ENCODE results near the gene PHIP.
A peak's percentile ranks its signal among the peaks of the same experiment; 100 is the strongest.
"Not testable (repeated sequence)": the region's sequence is repeated elsewhere in the genome, so short reads cannot be mapped to it uniquely, and the experiment has no call there.

The PHIP gene

GRCh38 chr6:78948785-78949184 lies 129.3 kb downstream of the PHIP start:
- no peak overlapping the region for H3K4me3 ChIP-seq (ENCODE audit: low read length)
- no peaks in the 10 kb centered on the region for H3K4me1 ChIP-seq (ENCODE audit: control insufficient read depth, insufficient read depth, low read length)
- peaks cover 7% of the 10 kb centered on the region for H3K36me3 ChIP-seq (ENCODE audit: control insufficient read depth, insufficient read depth, low read length)
- H3K9me3 ChIP-seq (ENCODE audit: control insufficient read depth, low read length): peaks cover 4% of the 10 kb centered on the region
- no peaks in the 10 kb centered on the region for H3K27me3 ChIP-seq (ENCODE audit: control insufficient read depth, insufficient read depth, low read length)
- no peak overlapping the region for H3K9ac ChIP-seq (ENCODE audit: low read length)

- Histone ChIP-seq H3K36me3 (ENCODE audit: control insufficient read depth, insufficient read depth, low read length) (peaks cover 2% of the 10 kb centered on the region), H3K4me1 (ENCODE audit: control insufficient read depth, insufficient read depth, low read length) (no peaks in the 10 kb centered on the region), H3K9ac (ENCODE audit: low read length) (no peak overlapping the region), H3K27me3 (ENCODE audit: control insufficient read depth, insufficient read depth, low read length) (no peaks in the 10 kb centered on the region), H3K9me3 (ENCODE audit: control insufficient read depth, low read length) (peaks cover 4% of the 10 kb centered on the region), H3K4me3 (ENCODE audit: low read length) (no peak overlapping the region)
Observed at GRCh38 chr6:78947962-78948361, 130.1 kb downstream of the PHIP start.

GRCh38 chr6:78947529-78947928 lies 130.5 kb downstream of the PHIP start:
- H3K36me3 ChIP-seq (ENCODE audit: control insufficient read depth, insufficient read depth, low read length): no peaks in the 10 kb centered on the region
- no peaks in the 10 kb centered on the region for H3K27me3 ChIP-seq (ENCODE audit: control insufficient read depth, insufficient read depth, low read length)
- no peak overlapping the region for H3K4me3 ChIP-seq (ENCODE audit: low read length)
- no peaks in the 10 kb centered on the region for H3K4me1 ChIP-seq (ENCODE audit: control insufficient read depth, insufficient read depth, low read length)
- H3K9ac ChIP-seq (ENCODE audit: low read length): no peak overlapping the region
- peaks cover 4% of the 10 kb centered on the region for H3K9me3 ChIP-seq (ENCODE audit: control insufficient read depth, low read length)

- H3K27me3 ChIP-seq (ENCODE audit: control insufficient read depth, insufficient read depth, low read length): no peaks in the 10 kb centered on the region
- H3K9ac ChIP-seq (ENCODE audit: low read length): no peak overlapping the region
- no peaks in the 10 kb centered on the region for H3K4me1 ChIP-seq (ENCODE audit: control insufficient read depth, insufficient read depth, low read length)
- H3K9me3 ChIP-seq (ENCODE audit: control insufficient read depth, low read length): no peaks in the 10 kb centered on the region
- H3K36me3 ChIP-seq (ENCODE audit: control insufficient read depth, insufficient read depth, low read length): no peaks in the 10 kb centered on the region
- H3K4me3 ChIP-seq (ENCODE audit: low read length): no peak overlapping the region
Observed at GRCh38 chr6:78942446-78942845, 135.6 kb downstream of the PHIP start.

GRCh38 chr6:78936515-78936914 lies 141.5 kb downstream of the PHIP start:
- Histone ChIP-seq H3K9me3 (ENCODE audit: control insufficient read depth, low read length) (no peaks in the 10 kb centered on the region), H3K27me3 (ENCODE audit: control insufficient read depth, insufficient read depth, low read length) (no peaks in the 10 kb centered on the region), H3K9ac (ENCODE audit: low read length) (no peak overlapping the region), H3K4me3 (ENCODE audit: low read length) (no peak overlapping the region), H3K36me3 (ENCODE audit: control insufficient read depth, insufficient read depth, low read length) (no peaks in the 10 kb centered on the region), H3K4me1 (ENCODE audit: control insufficient read depth, insufficient read depth, low read length) (no peaks in the 10 kb centered on the region)

GRCh38 chr6:78935553-78935952 lies 142.5 kb downstream of the PHIP start:
- H3K36me3 ChIP-seq (ENCODE audit: control insufficient read depth, insufficient read depth, low read length): no peaks in the 10 kb centered on the region
- H3K9me3 ChIP-seq (ENCODE audit: control insufficient read depth, low read length): no peaks in the 10 kb centered on the region
- no peak overlapping the region for H3K4me3 ChIP-seq (ENCODE audit: low read length)
- H3K27me3 ChIP-seq (ENCODE audit: control insufficient read depth, insufficient read depth, low read length): no peaks in the 10 kb centered on the region
- no peak overlapping the region for H3K9ac ChIP-seq (ENCODE audit: low read length)
- no peaks in the 10 kb centered on the region for H3K4me1 ChIP-seq (ENCODE audit: control insufficient read depth, insufficient read depth, low read length)

- Histone ChIP-seq H3K9me3 (ENCODE audit: control insufficient read depth, low read length) (no peaks in the 10 kb centered on the region), H3K4me3 (ENCODE audit: low read length) (no peak overlapping the region), H3K27me3 (ENCODE audit: control insufficient read depth, insufficient read depth, low read length) (no peaks in the 10 kb centered on the region), H3K9ac (ENCODE audit: low read length) (no peak overlapping the region), H3K36me3 (ENCODE audit: control insufficient read depth, insufficient read depth, low read length) (no peaks in the 10 kb centered on the region), H3K4me1 (ENCODE audit: control insufficient read depth, insufficient read depth, low read length) (no peaks in the 10 kb centered on the region)
Observed at GRCh38 chr6:78925317-78925716, 152.7 kb downstream of the PHIP start.

GRCh38 chr6:78921168-78921567 lies 156.9 kb downstream of the PHIP start:
- H3K36me3 ChIP-seq (ENCODE audit: control insufficient read depth, insufficient read depth, low read length); H3K9me3 ChIP-seq (ENCODE audit: control insufficient read depth, low read length); H3K27me3 ChIP-seq (ENCODE audit: control insufficient read depth, insufficient read depth, low read length); H3K4me1 ChIP-seq (ENCODE audit: control insufficient read depth, insufficient read depth, low read length); H3K4me3 ChIP-seq (ENCODE audit: low read length); H3K9ac ChIP-seq (ENCODE audit: low read length): not testable (repeated sequence)

- Histone ChIP-seq H3K4me3 (ENCODE audit: low read length) (no peak overlapping the region), H3K9ac (ENCODE audit: low read length) (no peak overlapping the region), H3K4me1 (ENCODE audit: control insufficient read depth, insufficient read depth, low read length) (no peaks in the 10 kb centered on the region), H3K9me3 (ENCODE audit: control insufficient read depth, low read length) (no peaks in the 10 kb centered on the region), H3K27me3 (ENCODE audit: control insufficient read depth, insufficient read depth, low read length) (no peaks in the 10 kb centered on the region), H3K36me3 (ENCODE audit: control insufficient read depth, insufficient read depth, low read length) (no peaks in the 10 kb centered on the region)
Observed at GRCh38 chr6:78917788-78918187, 160.3 kb downstream of the PHIP start.

GRCh38 chr6:78916411-78916810 lies 161.6 kb downstream of the PHIP start:
- Histone ChIP-seq H3K4me3 (ENCODE audit: low read length) (no peak overlapping the region), H3K9me3 (ENCODE audit: control insufficient read depth, low read length) (no peaks in the 10 kb centered on the region), H3K4me1 (ENCODE audit: control insufficient read depth, insufficient read depth, low read length) (no peaks in the 10 kb centered on the region), H3K36me3 (ENCODE audit: control insufficient read depth, insufficient read depth, low read length) (no peaks in the 10 kb centered on the region), H3K9ac (ENCODE audit: low read length) (no peak overlapping the region), H3K27me3 (ENCODE audit: control insufficient read depth, insufficient read depth, low read length) (no peaks in the 10 kb centered on the region)

- Histone ChIP-seq H3K4me1 (ENCODE audit: control insufficient read depth, insufficient read depth, low read length) (peaks cover 5% of the 10 kb centered on the region), H3K36me3 (ENCODE audit: control insufficient read depth, insufficient read depth, low read length) (no peaks in the 10 kb centered on the region), H3K9ac (ENCODE audit: low read length) (no peak overlapping the region), H3K27me3 (ENCODE audit: control insufficient read depth, insufficient read depth, low read length) (peaks cover 11% of the 10 kb centered on the region), H3K9me3 (ENCODE audit: control insufficient read depth, low read length) (no peaks in the 10 kb centered on the region), H3K4me3 (ENCODE audit: low read length) (peak overlapping the region; percentile 14)
Observed at GRCh38 chr6:78911218-78911940, 166.7 kb downstream of the PHIP start.

GRCh38 chr6:78910591-78911171 lies 167.4 kb downstream of the PHIP start:
- H3K36me3 ChIP-seq (ENCODE audit: control insufficient read depth, insufficient read depth, low read length): no peaks in the 10 kb centered on the region
- peak overlapping the region; percentile 14 for H3K4me3 ChIP-seq (ENCODE audit: low read length)
- peak overlapping the region; percentile 36 for H3K9ac ChIP-seq (ENCODE audit: low read length)

More at GRCh38 chr6:78910591-78911171, 167.4 kb downstream of the PHIP start:
- Histone ChIP-seq H3K9me3 (ENCODE audit: control insufficient read depth, low read length) (no peaks in the 10 kb centered on the region), H3K4me1 (ENCODE audit: control insufficient read depth, insufficient read depth, low read length) (peaks cover 5% of the 10 kb centered on the region), H3K27me3 (ENCODE audit: control insufficient read depth, insufficient read depth, low read length) (peaks cover 11% of the 10 kb centered on the region)
